ENCODE data around the gene DNAH10. TPM values are rescaled to one million over a fixed set of nuclear protein-coding genes. Genes with fewer than 3 reads are reported as not detected.

Gene DNAH10
- polyA plus RNA-seq, 2 donors, result 0.01 TPM; not detected in 1

DNA sequence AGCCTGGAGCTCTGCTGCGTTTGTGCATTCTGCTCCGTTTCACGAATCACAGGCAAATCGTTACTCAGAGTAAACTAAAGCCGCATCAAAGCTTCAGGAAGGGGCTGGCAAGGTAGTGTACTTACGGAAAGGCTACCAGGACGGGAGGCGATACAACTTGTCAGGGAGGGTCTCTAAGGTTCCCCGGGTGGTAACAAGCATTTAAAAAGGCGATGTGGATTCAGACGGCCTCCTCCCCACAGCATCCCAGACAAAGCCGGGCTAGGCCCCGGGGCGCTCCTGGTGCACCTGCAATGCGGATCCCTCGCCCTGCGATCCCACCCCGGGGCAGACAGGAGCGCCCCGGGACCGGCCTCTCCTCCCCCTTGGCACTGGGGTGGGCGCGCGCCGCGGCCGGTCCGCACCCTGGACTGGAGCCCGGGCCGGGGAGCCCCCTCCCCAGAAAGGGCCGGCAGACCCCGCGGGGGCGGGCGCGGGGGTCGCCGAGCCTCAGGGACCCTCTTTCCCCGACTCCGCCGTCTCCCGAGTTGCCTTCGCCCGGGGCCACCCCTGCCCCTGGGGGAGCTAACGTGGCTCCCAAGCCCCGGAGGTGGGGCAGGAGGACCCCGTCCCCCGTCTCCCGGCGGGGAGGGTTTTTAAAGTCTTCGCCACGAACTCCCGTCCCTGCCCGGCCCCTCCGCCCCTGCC lies 209.8 kb downstream of the DNAH10 start:
- H3K4me1 ChIP-seq (ENCODE audit: control insufficient read depth in 2 of 2, insufficient read depth in 2 of 2, low read length in 1 of 2), result no peaks in the 10 kb centered on the region
- peak overlapping the region; percentile 68 to 91 for H3K4me3 ChIP-seq (ENCODE audit: low read depth in 1 of 2, low read length in 2 of 2)
- H3K27me3 ChIP-seq (ENCODE audit: control insufficient read depth in 1 of 2, insufficient read depth in 2 of 2, low read length in 2 of 2), result no peaks in the 10 kb centered on the region
- WGBS, 2 donors, result 0 to 1% methylated on average over 32 to 55 of the region's 55 CpGs
- H3K9me3 ChIP-seq (ENCODE audit: control insufficient read depth in 2 of 2, insufficient read depth in 1 of 2, low read depth in 1 of 2, low read length in 1 of 2), result no peaks in the 10 kb centered on the region
- peak overlapping the region; percentile 82 to 91 for H3K27ac ChIP-seq (ENCODE audit: low read depth in 2 of 2, low read length in 1 of 2)
- H3K36me3 ChIP-seq (ENCODE audit: control insufficient read depth in 2 of 2, insufficient read depth in 2 of 2, low read length in 1 of 2), result no peaks in the 10 kb centered on the region

DNA sequence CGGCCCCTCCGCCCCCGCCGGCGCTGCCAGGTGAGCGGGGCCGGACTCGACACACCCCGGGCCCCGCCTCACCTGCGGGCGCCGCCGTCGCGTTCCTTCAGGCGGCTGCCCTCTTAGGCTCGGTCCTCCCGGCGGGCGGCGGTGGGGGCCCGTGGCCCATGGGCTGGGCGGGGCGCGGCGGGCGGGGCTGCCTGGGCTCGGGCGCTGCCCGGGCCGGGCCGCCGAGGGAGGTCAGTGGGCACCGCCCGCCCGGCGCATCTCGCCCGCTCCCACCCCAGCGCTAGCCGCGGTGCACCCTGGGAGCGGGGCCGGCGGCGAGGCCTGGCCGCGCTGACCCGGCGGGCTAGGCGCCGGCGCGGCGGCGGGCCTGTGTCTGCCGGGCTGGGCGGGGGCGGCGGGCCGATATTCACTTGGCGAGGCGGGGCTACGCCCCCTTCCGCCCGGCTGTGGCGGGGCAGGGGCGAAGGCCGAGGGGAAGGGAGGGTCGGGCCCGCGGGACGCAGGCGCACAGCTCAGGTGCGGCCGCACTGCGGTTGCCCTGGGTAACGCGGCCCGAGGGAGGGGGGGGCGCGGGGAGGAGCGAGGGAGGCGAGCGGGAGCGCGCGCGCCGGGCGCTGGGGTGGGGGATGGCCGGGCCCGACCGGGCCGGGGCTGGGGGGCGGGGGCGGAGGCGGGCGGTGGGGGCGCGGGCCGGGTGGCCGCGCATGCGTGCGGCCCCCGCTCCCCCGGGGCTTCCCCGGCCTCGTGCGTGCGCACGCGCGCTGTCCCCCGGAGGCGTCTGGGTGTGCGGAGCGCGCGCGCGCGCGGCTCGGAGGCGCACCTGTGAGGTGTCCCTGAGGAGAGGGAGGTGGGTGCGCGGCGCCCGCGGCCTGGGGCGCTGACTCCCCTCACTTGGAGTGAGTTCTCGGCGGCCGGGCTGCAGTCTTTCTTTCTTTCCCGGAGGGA lies 210.6 kb downstream of the DNAH10 start, which contains the start of the genes CCDC92 and ZNF664:
Gene CCDC92 (minus strand): TSS at position 375 of the 945 bp plus-strand sequence. CDS start 28,526 bp downstream, outside the sequence.
Gene ZNF664 (plus strand): TSS at position 759 of the 945 bp plus-strand sequence. CDS start 38,930 bp downstream, outside the sequence.
- no peaks in the 10 kb centered on the region for H3K9me3 ChIP-seq (ENCODE audit: control insufficient read depth in 2 of 2, insufficient read depth in 1 of 2, low read depth in 1 of 2, low read length in 1 of 2)
- no peaks in the 10 kb centered on the region for H3K4me1 ChIP-seq (ENCODE audit: control insufficient read depth in 2 of 2, insufficient read depth in 2 of 2, low read length in 1 of 2)
- WGBS, 2 donors, result 1% methylated on average over 63 to 138 of the region's 138 CpGs

DNA sequence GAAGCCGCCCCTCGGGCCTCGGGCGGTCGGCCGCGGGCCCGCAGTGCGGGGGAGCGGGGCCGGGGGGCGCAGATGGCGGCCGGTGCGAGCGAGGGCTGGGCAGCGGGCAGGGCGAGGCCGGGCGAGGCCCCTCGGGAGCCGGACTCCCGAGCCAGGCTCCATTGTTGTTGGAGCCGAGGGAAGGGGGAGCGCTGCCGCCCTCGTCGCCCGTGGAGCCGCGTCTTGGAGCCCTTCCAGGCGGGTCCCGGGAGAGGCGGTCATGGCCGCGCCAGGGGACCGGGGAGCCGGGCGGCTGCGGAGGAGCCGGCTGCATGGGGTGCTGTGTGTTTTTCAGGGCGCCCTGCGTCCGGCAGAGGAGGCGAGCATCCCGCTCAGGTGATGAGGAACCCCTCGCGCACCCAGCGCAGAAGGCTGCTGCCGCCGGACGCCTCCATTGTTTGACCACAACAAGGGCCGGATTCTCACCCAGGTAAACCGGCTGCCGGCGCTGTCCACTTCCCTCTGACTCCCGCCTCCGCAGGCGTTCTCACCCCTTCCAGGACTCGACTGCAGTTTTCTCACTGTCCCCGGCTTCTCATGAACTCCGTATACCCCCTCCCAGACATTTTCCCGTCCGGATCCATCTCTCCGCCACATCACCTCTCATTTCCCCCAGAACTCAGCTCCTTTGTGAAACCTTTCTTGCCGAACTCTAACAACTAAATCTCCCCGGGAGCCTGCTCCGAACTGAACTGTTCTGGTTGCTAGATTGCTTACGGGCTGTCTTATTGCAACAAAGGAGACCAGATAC lies 211.6 kb downstream of the DNAH10 start:
- Histone ChIP-seq H3K4me1 (ENCODE audit: control insufficient read depth in 2 of 2, insufficient read depth in 2 of 2, low read length in 1 of 2) (no peaks in the 10 kb centered on the region), H3K4me3 (ENCODE audit: low read depth in 1 of 2, low read length in 2 of 2) (peak overlapping the region; percentile 85 to 91), H3K9me3 (ENCODE audit: control insufficient read depth in 2 of 2, insufficient read depth in 1 of 2, low read depth in 1 of 2, low read length in 1 of 2) (no peaks in the 10 kb centered on the region), H3K27ac (ENCODE audit: low read depth in 2 of 2, low read length in 1 of 2) (peak overlapping the region; percentile 34 to 64), H3K27me3 (ENCODE audit: control insufficient read depth in 1 of 2, insufficient read depth in 2 of 2, low read length in 2 of 2) (no peaks in the 10 kb centered on the region), H3K36me3 (ENCODE audit: control insufficient read depth in 2 of 2, insufficient read depth in 2 of 2, low read length in 1 of 2) (no peaks in the 10 kb centered on the region)
- 2% methylated on average over 62 to 69 of the region's 69 CpGs for WGBS, 2 donors

More for the DNA sequence above, 210.6 kb downstream of the DNAH10 start, which contains the start of the genes CCDC92 and ZNF664:
- Histone ChIP-seq H3K36me3 (ENCODE audit: control insufficient read depth in 2 of 2, insufficient read depth in 2 of 2, low read length in 1 of 2) (no peaks in the 10 kb centered on the region), H3K4me3 (ENCODE audit: low read depth in 1 of 2, low read length in 2 of 2) (peak within 1 kb of the TSS; percentile 85 to 91), H3K27me3 (ENCODE audit: control insufficient read depth in 1 of 2, insufficient read depth in 2 of 2, low read length in 2 of 2) (no peaks in the 10 kb centered on the region), H3K27ac (ENCODE audit: low read depth in 2 of 2, low read length in 1 of 2) (peak within 1 kb of the TSS; percentile 82 to 91)

DNA sequence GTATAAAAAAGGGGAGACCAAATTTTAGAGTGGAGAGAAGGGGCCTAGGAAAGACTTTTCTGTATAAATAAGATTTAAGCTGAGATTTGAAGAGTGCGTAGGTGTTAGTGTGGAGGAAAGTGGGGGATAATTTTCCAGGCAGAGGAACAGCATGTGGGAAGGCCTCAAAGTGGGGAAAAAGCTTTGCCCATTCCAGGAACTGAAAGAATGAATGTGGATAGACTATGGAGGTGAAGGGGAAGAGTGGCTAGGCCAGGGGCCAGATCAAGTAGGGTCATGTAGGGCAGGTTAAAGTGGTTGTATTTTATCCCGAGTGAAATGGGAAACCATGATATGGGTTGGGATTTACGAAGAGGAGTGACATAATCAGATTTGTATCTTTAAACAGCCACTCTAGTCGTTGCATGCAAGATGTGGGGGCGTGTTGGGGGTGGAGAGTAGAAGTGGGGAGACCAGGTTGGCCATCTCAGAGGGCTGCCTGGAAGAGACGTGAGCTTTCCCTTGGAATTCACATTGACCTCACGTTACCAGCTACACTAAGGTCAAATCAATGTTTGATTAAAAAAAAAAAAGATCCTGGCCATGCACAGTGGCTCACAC lies 214.2 kb downstream of the DNAH10 start:
- 88 to 91% methylated on average over 7 of the region's 7 CpGs for WGBS, 2 donors
- H3K27ac ChIP-seq (ENCODE audit: low read depth in 2 of 2, low read length in 1 of 2), result no peak overlapping the region
- no peaks in the 10 kb centered on the region for H3K27me3 ChIP-seq (ENCODE audit: control insufficient read depth in 1 of 2, insufficient read depth in 2 of 2, low read length in 2 of 2)
- H3K36me3 ChIP-seq (ENCODE audit: control insufficient read depth in 2 of 2, insufficient read depth in 2 of 2, low read length in 1 of 2), result no peaks in the 10 kb centered on the region
- H3K9me3 ChIP-seq (ENCODE audit: control insufficient read depth in 2 of 2, insufficient read depth in 1 of 2, low read depth in 1 of 2, low read length in 1 of 2), result no peaks in the 10 kb centered on the region
- H3K4me3 ChIP-seq (ENCODE audit: low read depth in 1 of 2, low read length in 2 of 2), result no peak overlapping the region
- no peaks in the 10 kb centered on the region for H3K4me1 ChIP-seq (ENCODE audit: control insufficient read depth in 2 of 2, insufficient read depth in 2 of 2, low read length in 1 of 2)

DNA sequence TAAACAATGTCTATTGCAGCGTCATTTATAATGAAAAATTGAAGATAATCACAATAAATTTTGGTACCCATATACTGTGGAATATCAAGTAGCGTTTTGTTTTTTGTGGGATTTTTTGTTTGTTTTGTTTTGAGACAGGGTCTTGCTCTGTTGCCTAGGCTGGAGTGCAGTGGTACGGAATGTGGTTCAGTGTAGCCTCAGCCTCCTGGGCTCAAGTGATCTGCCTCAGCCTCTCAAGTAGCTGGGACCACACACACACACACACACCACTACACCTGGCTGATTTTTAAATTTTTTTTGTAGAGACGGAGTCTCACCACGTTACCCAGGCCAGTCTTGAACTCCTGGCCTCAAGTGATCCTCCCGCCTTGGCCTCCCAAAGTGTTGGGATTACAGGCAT lies 217.5 kb downstream of the DNAH10 start:
- Histone ChIP-seq H3K27me3 (ENCODE audit: control insufficient read depth in 1 of 2, insufficient read depth in 2 of 2, low read length in 2 of 2) (no peaks in the 10 kb centered on the region), H3K4me3 (ENCODE audit: low read depth in 1 of 2, low read length in 2 of 2) (no peak overlapping the region), H3K36me3 (ENCODE audit: control insufficient read depth in 2 of 2, insufficient read depth in 2 of 2, low read length in 1 of 2) (no peaks in the 10 kb centered on the region), H3K27ac (ENCODE audit: low read depth in 2 of 2, low read length in 1 of 2) (no peak overlapping the region), H3K9me3 (ENCODE audit: control insufficient read depth in 2 of 2, insufficient read depth in 1 of 2, low read depth in 1 of 2, low read length in 1 of 2) (no peaks in the 10 kb centered on the region), H3K4me1 (ENCODE audit: control insufficient read depth in 2 of 2, insufficient read depth in 2 of 2, low read length in 1 of 2) (no peaks in the 10 kb centered on the region)
- WGBS, 2 donors, result 94 to 96% methylated on average over 6 of the region's 6 CpGs

DNA sequence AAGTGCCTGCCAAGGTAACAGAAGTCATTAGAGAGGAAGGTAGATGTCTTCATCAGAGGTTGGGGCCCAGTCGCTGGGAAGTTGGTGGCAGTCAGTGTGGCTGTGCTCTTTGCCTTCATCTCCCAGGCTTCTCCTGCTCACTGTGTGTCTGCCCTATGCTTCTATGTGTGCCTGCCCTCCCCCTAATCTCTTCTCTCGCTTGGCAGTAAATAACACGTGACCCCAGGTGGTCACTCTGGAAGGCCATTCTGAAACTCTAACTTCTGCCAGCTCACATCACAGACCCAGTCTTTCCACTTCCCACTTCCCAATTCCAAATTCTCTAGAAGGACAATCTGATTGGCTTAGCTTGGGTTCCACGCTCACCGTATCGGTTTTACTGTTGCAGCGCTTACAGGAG lies 220.2 kb downstream of the DNAH10 start:
- Histone ChIP-seq H3K4me3 (ENCODE audit: low read depth in 1 of 2, low read length in 2 of 2) (no peak overlapping the region), H3K9me3 (ENCODE audit: control insufficient read depth in 2 of 2, insufficient read depth in 1 of 2, low read depth in 1 of 2, low read length in 1 of 2) (no peaks in the 10 kb centered on the region), H3K27ac (ENCODE audit: low read depth in 2 of 2, low read length in 1 of 2) (no peak overlapping the region), H3K27me3 (ENCODE audit: control insufficient read depth in 1 of 2, insufficient read depth in 2 of 2, low read length in 2 of 2) (no peaks in the 10 kb centered on the region), H3K36me3 (ENCODE audit: control insufficient read depth in 2 of 2, insufficient read depth in 2 of 2, low read length in 1 of 2) (no peaks in the 10 kb centered on the region), H3K4me1 (ENCODE audit: control insufficient read depth in 2 of 2, insufficient read depth in 2 of 2, low read length in 1 of 2) (no peaks in the 10 kb centered on the region)
- 87 to 89% methylated on average over 7 of the region's 7 CpGs for WGBS, 2 donors

DNA sequence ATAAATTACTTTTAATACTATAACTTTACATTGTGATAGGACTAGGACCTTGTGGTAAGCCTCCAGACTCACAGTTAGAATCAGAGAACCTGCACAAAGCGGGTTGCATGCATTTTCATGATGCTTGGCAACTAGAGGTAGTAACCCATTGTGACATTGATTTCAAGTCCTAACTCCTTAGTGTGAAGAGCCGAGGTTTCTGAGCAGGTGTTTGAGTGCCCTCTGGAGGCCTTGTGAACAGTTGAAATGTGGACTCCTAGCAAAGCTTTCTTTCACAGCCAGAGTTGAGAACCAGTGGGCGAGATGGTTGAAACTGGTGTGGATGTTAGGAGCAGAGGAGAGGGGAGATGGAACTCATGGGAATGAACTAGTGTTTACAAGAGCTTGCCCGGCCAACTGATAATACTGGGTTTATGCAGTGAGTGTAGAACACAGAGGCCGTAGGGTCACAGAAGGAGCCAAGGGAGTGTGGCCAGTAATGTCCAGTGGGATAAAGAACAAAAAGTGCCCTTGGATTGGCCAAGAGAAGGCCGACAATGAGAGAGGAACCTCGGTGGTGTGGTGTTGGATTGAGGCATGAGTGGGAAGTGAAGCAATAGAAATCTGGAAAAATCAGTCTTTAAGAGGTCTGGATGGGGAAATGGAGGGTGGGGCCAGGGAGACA lies 221.9 kb downstream of the DNAH10 start:
- H3K27me3 ChIP-seq (ENCODE audit: control insufficient read depth in 1 of 2, insufficient read depth in 2 of 2, low read length in 2 of 2), result no peaks in the 10 kb centered on the region
- H3K4me1 ChIP-seq (ENCODE audit: control insufficient read depth in 2 of 2, insufficient read depth in 2 of 2, low read length in 1 of 2), result peaks cover 0 to 2% of the 10 kb centered on the region in 2 donors
- peaks cover 0 to 5% of the 10 kb centered on the region in 2 donors for H3K36me3 ChIP-seq (ENCODE audit: control insufficient read depth in 2 of 2, insufficient read depth in 2 of 2, low read length in 1 of 2)
- WGBS, 2 donors, result 55 to 66% methylated on average over 7 of the region's 7 CpGs
- H3K4me3 ChIP-seq (ENCODE audit: low read depth in 1 of 2, low read length in 2 of 2), result no peak overlapping the region
- no peaks in the 10 kb centered on the region for H3K9me3 ChIP-seq (ENCODE audit: control insufficient read depth in 2 of 2, insufficient read depth in 1 of 2, low read depth in 1 of 2, low read length in 1 of 2)
- H3K27ac ChIP-seq (ENCODE audit: low read depth in 2 of 2, low read length in 1 of 2), result no peak overlapping the region

DNA sequence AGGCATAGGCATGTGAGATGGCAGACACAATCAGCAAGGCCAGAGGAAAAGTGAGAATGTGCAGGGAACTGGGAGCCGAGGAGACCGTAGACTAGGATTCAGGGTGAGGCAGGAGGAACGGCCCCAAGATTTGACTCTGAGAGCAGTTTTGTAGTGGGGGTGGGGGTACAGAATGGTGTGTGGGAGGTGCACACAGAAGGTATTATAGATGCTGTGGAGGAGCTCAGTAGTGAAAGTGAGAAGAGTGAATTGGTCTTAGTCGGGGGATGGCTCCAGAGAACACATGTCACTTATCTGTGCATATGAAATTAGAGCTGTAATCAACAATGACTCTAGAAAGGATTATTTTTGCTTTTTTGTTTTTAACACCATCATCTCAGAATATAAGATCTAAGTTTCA lies 222.8 kb downstream of the DNAH10 start:
- Histone ChIP-seq H3K27me3 (ENCODE audit: control insufficient read depth in 1 of 2, insufficient read depth in 2 of 2, low read length in 2 of 2) (no peaks in the 10 kb centered on the region), H3K4me3 (ENCODE audit: low read depth in 1 of 2, low read length in 2 of 2) (no peak overlapping the region), H3K4me1 (ENCODE audit: control insufficient read depth in 2 of 2, insufficient read depth in 2 of 2, low read length in 1 of 2) (peaks cover 0 to 2% of the 10 kb centered on the region in 2 donors), H3K27ac (ENCODE audit: low read depth in 2 of 2, low read length in 1 of 2) (no peak overlapping the region), H3K36me3 (ENCODE audit: control insufficient read depth in 2 of 2, insufficient read depth in 2 of 2, low read length in 1 of 2) (peaks cover 0 to 9% of the 10 kb centered on the region in 2 donors), H3K9me3 (ENCODE audit: control insufficient read depth in 2 of 2, insufficient read depth in 1 of 2, low read depth in 1 of 2, low read length in 1 of 2) (no peaks in the 10 kb centered on the region)
- 79 to 89% methylated on average over 4 of the region's 4 CpGs for WGBS, 2 donors

All from esophagus (tissue), 2 donors.